Fibroblast of gingiva (primary cell): ENCODE measurements around the gene CCDC74B.
A peak's percentile ranks its signal among the peaks of the same experiment; 100 is the strongest.
"Not testable (repeated sequence)": the region's sequence is repeated elsewhere in the genome, so short reads cannot be mapped to it uniquely, and the experiment has no call there.

Source experiments
- DNase-seq: peaks from one replicate; pipeline ENCODE4 v3.0.0-alpha.2; 2011; ENCODE audit warnings: low read depth

The CCDC74B gene

DNA sequence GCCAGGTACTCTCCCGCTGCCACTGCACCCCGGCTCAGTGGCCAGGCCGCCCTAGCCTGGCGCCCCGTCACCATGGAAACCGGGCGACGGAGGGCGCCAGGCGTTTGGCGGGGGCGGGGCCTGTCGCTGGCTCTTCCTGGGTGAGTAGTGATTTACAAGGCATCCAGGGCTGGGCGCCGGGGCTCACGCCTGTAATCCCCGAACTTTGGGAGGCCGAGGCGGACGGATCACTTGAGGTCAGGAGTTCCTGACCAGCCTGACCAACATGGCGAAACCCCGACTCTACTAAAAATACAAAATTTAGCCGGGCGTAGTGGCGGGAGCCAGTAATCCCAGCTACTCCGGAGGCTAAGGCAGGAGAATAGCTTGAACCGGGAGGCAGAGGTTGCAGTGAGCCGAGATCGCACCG is at the start of gene CCDC74B:
CCDC74B (minus strand) TSS at position 107 of the 409 bp plus-strand sequence. CDS start 116 bp downstream, outside the sequence.
- DNase-seq, result peak; percentile 25

DNA sequence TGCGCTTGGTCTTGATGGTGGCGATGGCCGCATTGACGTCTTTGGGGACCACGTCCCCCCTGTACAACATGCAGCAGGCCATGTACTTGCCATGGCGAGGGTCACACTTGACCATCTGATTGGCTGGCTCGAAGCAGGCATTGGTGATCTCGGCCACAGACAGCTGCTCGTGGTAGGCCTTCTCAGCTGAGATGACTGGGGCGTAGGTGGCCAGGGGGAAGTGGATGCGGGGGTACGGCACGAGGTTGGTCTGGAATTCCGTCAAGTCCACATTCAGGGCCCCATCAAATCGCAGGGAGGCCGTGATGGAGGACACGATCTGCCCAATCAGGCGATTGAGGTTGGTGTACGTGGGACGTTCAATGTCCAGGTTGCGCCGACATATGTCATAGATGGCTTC is 48.9 kb upstream of the CCDC74B start:
- not testable (repeated sequence) for DNase-seq

DNA sequence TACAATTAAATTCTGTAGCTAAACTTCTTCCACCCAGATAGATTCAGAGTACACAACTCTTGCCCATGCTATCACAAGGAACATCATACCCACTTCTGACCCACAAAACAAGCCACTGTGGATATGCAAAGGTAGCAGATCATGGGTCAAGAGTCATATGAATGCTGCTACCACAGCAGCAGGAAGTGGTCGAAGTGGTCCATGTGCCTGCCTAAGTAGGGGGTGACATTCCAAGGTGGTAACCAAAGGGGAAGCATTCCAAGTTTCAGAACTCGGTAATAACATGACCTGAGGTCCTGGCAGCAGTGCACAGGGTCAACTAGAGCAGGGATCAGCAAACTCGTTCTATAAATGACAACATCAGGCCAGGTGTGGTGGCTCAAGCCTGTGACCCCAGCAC is 47.5 kb upstream of the CCDC74B start:
- DNase-seq, result not testable (repeated sequence)

DNA sequence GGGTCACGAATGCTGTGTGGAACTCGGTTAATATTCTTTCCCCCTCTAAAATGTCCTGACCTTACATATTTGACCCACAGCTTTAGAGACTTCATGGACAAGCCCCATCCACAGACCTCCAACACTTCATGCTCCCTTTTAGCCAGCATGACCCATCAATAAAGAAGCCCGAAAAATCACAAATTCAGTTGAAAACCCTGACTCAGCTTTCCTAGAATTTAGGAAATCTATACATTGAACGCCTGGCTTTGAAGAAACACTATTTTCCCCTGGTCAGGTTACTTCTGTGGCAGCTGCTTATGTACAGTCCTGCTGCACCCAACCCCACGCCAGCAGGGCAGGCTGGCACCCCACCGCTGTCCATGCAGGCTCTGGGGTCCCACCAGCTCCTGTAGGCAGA is 46.4 kb upstream of the CCDC74B start:
- DNase-seq, result not testable (repeated sequence)

DNA sequence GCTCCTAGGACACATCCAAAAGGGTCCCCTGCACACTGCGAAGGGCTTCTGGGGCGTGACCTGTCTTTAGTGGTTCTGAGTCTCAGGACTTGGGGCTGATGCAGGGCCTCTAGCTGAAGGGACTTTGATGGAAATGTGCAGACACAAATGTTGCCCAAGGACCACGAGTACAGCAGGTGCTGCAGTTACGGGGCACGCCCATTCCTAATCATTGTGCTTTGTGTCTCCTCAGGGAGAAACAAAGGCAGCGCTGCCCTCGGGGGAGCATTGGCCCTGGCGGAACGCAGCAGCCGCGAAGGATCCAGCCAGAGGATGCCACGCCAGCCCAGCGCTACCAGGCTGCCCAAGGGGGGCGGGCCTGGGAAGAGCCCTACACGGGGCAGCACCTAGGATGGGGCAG is 45.3 kb upstream of the CCDC74B start:
- DNase-seq, result no peak

DNA sequence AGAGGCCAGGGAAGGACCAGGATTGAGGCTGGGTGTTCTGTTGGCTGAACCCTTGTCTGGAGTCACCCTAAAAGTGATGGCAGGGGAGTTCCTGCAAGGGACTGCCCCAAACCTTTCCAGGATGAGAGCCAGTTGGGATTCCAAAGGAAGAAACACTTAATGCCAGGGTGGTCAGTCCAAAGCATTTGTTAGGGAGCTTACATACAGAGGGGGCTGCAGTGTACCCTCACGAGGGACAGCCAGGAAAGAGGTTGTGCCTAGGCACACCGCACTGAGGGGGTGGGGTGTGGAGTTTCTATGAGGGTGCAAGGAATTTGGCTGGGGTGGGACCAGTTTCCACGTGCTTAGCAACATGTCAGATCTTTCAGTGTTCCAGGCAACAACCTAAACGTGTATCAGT is 44.0 kb upstream of the CCDC74B start:
- DNase-seq, result not testable (repeated sequence)

DNA sequence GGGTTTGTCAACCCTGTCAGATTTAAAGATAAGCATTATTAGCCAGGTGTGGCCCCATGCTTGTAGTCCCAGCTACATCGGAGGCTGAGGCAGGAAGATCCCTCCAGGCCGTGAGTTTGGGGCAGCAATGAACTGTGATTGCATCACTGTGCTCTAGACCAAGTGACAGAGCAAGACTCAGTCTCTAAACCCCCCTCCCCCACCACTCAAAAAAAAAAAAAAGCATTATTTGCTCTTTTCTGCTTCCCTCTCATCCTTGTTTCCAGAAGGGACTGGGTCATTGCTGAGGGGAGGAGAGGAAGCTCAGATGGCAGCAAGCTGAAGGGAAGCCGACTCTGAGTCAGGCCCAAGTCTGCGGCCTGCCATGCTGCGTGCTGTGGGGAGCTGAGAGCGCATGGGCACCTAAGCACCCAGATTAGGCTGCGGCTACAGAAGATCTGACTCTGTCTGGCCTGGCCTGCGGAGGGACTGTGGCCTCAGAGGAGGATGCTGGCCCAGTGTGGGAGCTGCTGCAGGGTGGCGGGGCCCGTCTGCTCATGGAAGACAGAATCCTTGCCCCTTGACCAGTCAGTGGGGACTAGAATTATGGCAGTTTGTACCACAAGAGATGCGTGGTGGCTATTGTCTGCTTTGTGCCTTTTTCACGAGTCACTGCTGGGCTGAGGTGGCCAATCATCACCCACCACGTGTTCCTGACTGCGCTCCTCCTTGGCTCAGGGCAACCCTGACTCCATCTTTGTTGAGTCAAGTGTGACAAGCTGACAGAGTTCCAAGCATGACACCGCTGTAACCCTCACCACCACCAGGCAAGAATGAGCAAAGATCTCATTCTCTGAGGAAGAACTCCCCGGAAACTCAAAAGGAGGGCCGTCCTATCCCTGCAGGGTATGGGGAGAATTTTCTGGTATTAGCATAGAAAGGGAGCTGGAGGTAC is 43.2 kb upstream of the CCDC74B start:
- DNase-seq, result not testable (repeated sequence)

DNA sequence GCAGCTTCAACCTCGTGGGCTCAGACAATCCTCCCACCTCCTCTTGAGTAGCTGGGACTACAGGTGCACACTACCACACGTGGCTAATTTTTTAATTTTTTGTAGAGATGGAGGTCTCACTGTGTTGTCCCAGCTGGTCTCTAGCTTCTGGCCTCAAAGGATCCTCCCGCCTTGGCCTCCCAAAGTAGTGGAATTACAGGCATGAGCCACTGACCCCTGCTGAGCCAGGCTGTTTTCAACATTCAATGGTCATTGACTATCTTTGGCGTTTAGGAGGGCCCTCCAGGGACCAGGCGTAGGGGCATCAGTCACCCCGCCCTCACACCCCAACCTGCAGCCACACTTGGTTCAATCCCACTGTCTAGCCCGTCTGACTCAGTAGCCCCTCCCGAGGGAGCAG is 42.4 kb upstream of the CCDC74B start:
- DNase-seq, result no peak

DNA sequence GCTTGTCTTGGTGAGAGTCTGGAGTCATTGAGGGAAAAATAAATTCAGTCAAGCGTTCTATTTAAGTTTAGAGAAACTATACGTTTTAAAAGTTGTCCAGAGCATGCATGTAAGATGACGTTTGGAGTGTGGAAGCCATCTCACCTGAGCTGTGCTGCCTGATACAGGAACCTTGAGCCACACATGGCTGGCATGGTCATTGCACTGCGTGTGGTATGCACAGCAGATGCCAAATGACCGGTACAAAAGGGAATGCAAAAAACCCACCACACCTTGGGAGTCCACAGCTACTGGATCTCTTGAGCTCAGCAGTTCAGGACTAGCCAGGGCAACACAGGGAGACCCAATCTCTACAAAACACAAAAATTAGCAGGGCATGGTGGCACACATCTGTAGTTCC is 41.5 kb upstream of the CCDC74B start:
- no peak for DNase-seq

DNA sequence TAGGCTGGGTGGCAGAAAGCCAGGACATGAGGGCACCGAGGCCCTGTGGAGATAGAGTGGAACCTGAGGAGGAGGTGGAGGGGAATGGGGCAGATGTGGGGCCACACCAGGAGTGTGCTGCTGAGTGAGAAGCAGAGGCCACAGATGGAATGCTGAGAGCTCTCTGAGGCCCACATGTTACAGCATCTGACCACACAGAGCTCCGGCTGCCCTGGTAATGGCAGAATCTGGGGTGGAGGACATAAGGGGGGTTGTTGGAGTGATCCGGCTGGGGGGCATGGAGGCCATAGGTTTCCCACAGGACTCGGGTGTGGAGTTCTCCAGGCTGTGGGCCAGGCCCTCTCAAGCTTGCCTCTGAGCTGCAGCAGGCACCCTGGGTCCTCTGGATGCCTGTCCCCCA is 41.0 kb upstream of the CCDC74B start:
- no peak for DNase-seq

DNA sequence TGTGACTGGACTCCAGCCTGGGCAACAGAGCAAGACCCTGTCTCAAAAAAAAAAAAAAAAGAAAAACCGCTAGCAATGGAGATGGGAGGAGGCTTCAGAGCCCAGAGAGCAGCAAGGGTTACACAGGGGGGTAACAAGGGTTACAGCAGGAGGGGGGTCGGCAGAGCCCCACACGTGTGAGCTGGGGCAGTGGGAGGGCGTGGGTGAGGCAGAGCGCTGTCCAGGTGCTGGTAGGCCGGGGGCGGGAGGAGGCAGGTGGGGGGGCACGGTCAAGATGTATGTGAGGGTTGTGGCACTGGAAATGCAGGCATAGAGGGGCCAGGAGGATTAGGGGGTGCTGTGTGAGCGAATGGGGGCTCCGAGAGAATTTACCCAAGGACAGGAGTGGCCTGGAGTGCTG is 40.5 kb upstream of the CCDC74B start:
- DNase-seq, result no peak

DNA sequence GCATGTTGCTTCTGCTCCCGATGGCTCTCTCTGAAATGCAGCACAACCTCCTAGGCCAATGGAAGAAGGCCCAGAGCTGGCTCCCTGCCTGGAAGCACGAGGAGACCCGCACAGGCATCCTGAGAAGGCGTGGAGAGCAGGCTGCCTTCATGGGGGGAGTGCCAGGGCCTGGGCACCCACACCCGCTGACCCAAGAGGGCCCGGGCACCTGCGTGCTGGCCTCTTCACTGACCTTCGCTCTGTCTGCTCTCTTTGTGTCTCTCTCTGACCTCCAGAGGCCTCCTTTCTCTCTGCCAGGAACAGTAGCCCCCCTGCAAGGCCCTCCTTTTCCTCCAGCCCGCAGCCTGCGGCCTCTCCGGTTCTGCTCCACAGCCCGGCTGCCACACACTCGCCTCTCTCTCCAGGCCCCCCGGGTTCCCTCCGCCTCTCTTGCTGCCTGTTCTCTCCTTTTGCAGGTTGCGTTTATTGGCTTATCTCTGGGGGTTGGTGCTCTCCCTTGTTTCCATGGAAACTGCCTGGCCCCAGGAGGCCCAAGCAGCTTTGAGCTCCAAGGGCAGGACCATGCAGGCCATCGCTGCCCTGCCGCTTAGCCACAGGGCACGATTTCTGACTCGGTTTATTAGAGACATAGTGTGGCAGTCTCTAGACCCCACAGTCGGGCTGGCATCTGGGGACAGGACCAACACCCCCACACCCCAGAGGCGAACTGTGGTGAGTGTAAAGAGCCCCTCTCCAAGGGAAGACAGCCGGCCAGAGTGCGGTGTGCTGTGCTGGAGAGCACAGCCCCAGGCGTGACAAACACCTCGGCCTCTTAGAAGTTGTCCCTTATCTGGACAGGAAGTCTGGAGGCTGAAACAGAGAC is 38.8 kb upstream of the CCDC74B start:
- peak; percentile 21 for DNase-seq

DNA sequence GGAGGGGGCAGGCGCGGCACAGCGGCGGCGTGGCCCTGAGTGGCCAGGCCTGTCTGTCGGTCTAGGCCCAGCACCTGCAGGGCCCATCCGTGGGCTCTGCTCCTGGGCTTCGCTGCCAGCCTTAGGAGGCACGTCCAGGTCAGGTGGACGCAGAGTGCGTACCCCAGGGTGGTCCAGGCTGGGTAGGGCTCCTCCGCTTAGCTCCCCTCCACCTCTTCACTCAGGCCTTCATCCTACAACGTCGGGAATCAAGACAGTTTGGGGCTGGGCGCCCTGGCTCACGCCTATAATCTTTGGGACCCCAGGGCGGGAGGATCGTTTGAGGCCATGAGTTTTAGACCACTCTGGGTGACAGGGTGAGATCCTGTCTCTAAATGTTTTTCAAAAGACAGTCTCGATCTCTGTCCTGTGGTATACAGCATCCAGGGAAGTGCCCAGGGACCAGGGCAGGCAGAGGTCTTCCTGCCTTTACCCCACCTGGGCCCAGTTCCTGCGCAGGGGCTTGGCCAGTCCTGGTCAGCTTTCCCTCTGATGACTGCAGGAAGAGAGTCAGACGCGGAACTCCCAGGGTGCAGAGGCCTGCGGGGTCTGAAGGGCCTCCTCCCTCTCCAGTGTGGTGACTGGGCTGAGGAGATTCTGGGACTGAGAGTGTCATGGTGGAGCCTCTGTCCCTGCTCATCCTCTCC is 38.1 kb upstream of the CCDC74B start:
- not testable (repeated sequence) for DNase-seq

DNA sequence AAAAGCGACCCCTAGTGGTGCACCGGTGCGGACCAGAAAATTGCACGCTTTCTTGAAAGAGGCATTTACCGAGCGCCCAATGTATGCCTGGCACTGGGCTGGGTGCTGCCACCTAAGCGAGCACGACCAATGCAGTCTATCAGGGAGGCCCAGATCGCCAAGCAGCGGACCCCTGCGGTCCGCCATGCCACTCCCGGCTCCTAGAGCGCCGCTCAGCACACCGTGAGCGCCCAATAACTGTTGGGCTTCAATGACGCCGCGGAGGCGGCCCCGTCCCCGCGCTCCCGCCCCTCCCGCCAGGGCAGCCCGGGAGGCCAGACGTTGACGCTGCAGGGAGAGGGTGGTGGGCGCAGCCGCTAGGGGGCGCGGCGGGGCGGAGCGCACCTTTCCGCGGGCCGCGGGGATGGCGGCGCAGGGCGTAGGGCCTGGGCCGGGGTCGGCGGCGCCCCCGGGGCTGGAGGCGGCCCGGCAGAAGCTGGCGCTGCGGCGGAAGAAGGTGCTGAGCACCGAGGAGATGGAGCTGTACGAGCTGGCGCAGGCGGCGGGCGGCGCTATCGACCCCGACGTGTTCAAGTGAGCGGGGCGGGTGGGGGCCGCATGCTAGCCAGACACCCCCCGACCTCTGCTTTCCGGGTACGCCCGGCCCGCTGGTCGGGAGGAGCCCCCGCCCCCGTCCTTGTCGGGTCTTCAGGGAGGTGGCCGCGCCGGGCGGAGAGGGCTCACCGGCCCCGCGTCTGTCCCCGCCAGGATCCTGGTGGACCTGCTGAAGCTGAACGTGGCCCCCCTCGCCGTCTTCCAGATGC is 37.2 kb upstream of the CCDC74B start, which contains the start of gene MZT2B:
MZT2B (plus strand) TSS at position 383 of the 803 bp plus-strand sequence; CDS start at position 404, 21 bp downstream.
- peak; percentile 79 for DNase-seq

DNA sequence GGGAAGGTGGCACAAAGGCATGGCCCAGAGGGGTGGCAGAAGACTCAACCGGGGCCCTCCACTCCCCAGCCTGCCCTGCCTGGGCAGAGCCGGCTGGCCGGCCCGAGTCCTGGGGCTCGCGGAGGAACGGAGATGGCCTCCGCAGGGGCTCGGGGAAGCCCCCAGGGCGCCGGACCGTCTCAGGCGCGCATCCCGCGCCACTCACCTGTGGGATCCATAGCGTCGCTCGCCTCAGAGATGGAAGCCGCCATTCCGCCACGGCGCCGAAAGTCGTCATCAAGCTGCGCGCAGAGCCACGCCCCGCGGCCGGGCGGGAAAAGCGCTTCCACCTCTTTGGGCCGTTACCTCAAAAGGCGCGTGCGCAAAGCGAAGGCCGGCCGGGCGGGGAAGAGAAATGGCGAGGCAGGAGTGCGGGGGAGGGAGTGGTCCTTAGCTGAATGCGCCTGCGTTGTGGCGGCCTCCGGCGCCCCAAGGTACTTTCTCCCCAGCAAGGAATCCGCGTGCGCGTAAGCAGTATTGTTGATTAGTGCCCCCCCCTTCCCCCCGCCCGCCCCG is 36.5 kb upstream of the CCDC74B start, which contains the start of gene SMPD4:
SMPD4 (minus strand) TSS at position 278 of the 555 bp plus-strand sequence. CDS start 5,010 bp downstream, outside the sequence.
- peak; percentile 94 for DNase-seq

DNA sequence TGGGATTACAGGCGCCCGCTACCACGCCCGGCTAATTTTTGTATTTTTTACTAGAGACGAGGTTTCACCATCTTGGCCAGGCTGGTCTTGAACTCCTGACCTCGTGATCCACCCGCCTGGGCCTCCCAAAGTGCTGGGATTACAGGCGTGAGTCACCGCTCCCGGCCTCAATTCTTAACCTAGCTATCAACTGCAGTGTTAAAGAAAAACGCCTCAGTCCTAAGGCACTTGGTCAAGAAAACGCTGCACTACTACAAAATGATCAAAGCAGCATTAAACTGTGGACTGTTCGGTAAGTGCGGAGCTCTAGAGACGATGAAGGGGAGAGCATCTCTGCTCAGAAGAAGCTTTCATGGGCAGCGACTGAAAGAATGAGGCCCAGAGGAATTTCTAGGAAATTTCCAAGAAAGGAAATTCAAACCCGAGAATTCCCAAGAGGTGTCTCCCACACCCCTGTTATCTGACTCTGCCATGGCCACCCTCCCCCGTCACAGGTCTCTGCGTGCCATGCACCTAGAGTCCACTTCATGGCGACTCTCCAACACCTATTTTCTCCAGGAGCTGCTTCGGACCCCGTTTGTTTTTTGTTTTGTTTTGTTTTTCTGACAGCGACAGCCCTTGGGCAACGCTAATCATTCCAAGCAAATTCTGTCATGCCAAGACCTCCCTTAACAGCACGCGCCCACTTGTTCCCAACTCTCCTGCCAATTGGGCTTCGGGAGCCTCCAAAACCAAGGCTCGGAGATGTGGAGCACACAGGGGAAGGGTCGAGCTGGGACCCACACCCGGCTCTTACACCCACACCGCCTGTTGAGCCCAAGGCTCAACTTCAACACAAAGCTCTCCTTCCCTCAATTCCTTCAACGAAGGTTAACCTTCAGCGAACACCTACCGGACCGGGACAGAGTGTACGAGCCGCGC is 35.8 kb upstream of the CCDC74B start:
- DNase-seq, result not testable (repeated sequence)

DNA sequence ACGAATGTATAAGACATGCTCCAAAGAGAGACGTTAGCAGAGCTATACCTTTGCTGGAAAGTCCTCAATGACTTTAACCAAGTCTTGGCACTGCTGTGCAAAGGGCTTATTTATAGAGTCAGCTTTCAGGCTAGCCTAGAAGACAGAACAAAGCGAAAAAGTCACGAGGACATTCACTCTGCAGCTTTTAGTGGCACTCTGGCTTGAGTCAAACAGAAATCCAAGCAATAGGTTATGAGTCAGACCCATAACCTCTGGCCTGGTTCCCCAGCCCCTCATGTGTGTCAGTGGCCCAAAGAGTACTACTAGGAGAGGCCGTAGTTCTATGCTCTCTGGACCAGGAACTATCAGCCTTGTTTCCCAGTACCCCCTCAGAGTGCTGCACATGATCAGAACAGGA is 30.0 kb upstream of the CCDC74B start:
- DNase-seq, result not testable (repeated sequence)

DNA sequence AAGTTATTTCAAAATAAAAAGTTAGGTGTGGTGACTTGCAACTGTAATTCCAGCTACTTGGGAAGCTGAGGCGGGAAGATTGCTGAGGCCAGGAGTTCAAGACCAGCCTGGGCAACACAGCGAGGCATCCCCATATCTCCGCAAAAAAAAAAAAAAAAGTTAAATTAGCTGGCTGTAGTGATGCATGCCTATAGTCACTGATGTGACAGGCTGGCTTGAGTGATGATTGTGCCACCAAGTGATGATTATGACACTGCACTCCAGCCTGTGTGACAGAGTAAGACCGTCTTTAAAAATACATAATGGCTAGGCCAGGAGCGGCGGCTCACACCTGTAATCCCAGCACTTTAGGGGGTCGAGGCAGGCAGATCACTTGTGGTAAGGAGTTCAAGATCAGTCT is 25.0 kb upstream of the CCDC74B start:
- no peak for DNase-seq

DNA sequence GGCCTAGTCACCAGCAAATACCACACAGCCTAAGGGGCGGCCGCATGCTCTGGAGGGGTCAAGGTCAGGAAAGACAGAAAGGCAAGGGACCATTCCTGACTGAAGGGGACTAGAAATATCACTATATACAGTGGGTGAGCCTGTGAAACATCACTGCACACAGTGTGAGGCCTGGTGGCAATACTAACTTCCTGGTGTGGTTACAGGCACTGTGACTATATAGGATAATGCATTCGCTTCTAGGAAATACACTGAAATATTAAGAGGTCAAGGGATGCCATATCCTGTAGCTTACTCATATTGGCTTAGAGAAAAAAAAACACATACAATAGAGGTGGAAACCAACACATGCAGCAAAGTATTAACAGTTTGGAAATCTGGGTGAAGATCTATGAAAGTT is 24.3 kb upstream of the CCDC74B start:
- not testable (repeated sequence) for DNase-seq

DNA sequence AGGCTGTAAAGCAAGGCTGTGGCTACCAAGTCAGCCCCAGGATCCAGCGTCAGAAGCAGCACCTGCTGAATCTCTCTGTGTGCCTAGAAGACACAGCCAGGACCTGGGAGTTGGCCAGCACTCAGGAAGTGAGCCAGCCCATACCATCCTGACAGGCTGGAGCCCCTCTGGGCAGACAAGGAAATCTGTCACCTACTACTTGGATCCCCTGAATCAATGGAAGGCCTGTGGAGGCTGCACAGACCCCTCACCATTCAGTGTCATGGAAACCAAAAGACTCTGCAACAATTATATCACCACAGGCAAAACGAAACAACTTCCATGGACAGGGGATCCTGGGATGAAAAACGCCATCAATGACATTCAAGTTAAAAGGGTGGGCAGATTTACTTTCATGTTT is 21.7 kb upstream of the CCDC74B start:
- not testable (repeated sequence) for DNase-seq
